GM12873 (cell line): ENCODE measurements around the gene GFI1.

Source experiments
- CTCF ChIP-seq: IDR thresholded peaks from 2 replicates; pipeline ENCODE4 v1.5.1; 2012; ENCODE audit warnings: low read depth, mild to moderate bottlenecking, moderate library complexity, low read length, control low read depth; ENCODE audit not compliant: insufficient read depth; ENCODE audit errors: missing control alignments

The GFI1 gene

GRCh38 chr1:92505015-92505692 lies 18.4 kb upstream of the GFI1 start:
- TF ChIP-seq CTCF, result no peak

- TF ChIP-seq CTCF, result no peak
Observed at GRCh38 chr1:92504291-92505014, 17.7 kb upstream of the GFI1 start.

- no peak for TF ChIP-seq CTCF
Observed at GRCh38 chr1:92503926-92504285, 17.2 kb upstream of the GFI1 start.

GRCh38 chr1:92503043-92503925 lies 16.6 kb upstream of the GFI1 start:
- no peak for TF ChIP-seq CTCF

- no peak for TF ChIP-seq CTCF
Observed at GRCh38 chr1:92502247-92502646, 15.5 kb upstream of the GFI1 start.

GRCh38 chr1:92500552-92500951 lies 13.8 kb upstream of the GFI1 start:
- TF ChIP-seq CTCF, result no peak
